Amygdala (tissue), 56 donors: ENCODE data around the gene MAP3K5.

Experiments used
- DNase-seq, 56 donors: peaks; one replicate each; lab custom pipeline; 2025; lab: John Stamatoyannopoulos, UW

Gene MAP3K5

DNA sequence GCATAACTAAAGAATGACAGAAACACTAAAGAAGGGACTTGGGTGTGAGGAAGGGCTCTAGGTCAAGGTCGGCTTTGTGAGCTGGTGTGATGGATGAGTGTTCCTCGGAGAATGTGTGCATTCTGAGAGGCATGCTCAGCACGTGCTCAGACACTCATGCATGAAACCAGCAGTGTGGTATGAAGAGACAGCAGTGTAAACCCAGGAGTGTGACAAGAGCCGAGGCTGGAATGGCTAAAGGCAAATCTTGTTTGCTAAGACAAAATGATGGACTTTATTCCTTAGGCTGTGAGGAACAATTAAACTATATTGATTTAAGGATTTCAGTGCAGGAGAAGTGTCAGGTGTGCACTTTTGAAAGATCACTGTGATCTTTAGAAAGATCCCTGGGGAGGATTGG, 134.6 kb downstream of the MAP3K5 start:
- no peak for DNase-seq

DNA sequence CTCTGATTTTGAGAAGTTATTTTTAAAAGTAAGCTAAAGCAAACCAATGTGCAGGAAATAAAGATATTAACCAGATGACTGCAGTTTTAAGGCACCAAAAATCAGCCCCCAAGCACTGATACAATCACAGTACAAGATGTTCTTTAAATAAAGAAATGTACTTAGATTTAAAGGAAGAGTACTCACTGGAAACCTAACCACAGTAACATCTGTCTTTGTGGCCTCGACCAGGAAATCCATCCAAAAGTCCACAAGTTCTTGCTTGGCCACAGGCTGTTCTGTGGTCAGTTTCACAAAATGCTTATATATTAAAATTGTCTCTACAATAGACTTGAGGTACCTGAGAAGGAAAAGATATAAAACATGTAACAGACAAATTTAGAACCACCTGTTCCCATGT, 136.2 kb downstream of the MAP3K5 start:
- no peak for DNase-seq

DNA sequence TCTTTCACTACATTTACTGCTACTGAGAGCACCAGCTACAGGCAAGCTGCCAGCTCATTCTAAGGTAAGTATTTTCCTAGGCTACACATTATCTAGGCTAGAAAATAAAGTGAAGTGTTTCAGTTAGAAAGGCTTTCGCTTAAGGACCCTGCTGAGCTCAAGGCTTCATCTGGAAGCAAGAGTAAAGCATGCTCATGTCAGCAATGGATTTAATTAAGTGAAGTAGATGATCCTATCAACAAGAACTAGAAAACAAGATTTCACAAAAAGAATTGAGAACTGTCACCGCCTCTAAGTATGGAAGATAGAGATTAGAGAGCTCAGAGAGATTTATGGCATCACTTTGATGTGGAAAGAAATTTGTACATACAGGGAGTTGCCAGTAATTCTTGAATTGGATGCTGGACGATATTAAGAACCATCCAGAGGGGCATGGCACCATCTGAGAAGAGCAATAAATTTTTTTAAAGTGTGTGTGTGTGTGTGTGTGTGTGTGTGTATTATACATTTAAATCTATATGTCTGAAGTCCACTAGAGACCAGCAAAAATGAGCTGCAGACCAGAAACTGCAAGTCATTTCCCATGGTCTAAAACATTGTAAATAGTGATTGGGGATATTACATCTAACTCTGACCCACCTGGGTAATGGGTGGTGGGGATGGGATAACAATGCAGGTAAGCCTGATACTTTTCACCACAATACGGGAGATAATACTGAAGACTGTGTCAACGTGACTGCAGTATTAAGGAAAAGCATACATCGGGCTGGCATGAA, 136.8 kb downstream of the MAP3K5 start:
- no peak for DNase-seq

DNA sequence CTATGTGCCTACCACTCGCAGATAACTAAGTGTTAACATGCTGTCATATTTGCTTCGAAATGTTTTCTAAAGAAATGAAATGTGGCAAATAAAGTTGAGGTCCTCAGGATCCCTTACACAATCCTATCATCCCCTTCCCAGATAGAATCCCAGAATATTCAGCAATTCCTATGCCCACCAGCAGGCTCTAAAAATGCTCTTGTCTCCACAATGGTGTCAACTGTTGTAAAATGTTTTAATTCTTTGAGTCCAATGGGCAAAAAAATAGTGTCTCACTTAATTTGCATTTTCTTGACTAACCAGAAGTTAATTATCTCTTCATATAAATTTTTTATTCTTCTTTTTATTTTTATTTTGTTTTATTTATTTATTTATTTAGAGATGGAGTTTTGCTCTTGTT, 138.2 kb downstream of the MAP3K5 start:
- DNase-seq: no peak

DNA sequence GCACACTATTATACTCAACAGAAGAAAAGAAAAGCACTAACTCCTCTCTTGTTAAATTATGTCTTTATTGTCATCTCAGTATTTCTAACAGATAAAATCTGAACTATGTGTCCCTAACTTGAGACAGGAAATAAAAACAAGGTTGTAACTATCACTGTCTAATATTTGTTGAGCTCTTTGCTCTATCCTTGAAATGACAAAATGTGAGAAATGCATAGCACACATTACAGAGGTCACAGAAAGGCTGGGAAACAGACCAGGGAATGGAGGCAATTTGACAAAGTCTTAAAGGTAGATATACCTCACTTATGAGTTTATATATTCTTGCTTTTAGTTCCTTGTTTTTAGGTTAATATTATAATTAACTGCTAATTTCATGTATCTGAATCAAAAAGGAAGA, 139.6 kb downstream of the MAP3K5 start:
- no peak for DNase-seq

DNA sequence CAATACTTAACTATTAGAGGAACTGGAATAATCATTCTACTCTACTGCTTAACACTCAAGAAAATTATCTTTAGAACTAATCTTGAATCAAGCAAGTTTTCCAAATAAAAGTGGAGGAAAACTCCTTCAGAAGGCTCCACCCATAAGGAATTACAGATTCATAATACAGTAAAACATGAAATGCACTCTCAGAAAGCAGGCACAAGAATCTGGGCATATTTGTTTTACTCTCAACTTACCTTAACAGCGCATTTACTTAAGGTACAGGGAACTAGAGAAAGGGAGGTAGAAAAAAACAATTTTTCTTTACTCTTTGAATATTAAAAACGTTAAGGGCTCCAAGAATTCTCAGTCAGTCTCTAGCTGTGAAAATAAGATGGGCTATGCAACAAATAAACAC, 140.3 kb downstream of the MAP3K5 start:
- no peak for DNase-seq

DNA sequence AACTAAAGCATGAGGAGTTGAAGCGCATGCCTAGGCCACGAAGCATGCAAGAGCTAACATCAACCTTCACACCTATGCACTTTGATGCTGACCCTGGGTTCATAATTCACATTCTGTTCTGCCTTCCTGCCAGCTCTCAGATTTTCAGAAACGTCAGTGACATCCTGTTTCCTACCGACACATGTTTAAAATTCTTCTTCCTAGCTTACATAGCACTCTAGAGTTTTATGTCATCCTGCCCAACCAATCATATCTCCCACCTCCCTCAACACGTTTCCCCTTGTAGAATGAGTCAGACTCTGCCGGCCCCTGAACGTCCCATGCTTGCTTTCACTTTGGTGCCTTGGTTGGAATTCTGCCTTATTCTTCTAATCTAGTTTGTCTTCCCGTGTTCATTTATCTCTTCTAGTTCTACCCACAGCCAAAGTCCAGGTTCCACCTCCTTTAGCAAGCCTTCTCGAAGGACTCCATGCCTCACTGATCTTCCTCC, 144.9 kb downstream of the MAP3K5 start:
- no peak for DNase-seq

DNA sequence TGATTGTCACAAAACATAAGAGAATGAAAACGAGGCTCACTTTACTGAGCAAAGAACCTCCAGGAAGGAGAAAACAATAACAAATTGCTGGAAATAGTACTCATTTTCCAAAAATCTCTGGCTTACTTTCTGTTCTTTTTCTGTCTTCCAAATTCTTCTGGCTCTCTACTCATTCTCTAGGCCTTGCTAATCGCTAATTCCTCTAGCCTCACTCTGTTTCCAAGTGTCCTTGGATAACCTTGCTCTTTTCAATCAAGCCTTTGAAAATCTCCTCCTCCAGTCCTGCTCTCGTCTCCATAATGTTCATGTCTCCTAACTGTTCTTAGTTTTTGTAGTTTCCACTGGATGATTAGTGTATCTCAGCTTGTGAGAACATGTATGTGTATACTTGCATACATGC, 145.9 kb downstream of the MAP3K5 start:
- DNase-seq: no peak

DNA sequence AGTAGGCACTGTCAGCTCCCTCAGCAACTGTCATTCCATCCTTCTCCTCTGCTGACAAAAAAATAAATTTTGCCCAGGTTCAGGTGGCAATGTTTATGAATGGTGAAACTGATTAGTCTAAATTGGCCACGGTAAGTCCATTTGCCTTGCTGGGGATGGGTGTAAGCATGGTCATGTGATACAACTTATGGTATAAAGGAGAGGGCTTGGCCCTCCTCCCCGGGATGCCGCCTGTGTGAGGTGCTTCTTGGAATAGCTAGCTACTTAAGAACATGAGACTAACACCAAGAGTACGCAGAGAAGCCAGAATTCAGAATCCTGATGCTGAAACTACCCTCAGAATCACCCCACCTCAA, 147.7 kb downstream of the MAP3K5 start:
- DNase-seq: no peak

DNA sequence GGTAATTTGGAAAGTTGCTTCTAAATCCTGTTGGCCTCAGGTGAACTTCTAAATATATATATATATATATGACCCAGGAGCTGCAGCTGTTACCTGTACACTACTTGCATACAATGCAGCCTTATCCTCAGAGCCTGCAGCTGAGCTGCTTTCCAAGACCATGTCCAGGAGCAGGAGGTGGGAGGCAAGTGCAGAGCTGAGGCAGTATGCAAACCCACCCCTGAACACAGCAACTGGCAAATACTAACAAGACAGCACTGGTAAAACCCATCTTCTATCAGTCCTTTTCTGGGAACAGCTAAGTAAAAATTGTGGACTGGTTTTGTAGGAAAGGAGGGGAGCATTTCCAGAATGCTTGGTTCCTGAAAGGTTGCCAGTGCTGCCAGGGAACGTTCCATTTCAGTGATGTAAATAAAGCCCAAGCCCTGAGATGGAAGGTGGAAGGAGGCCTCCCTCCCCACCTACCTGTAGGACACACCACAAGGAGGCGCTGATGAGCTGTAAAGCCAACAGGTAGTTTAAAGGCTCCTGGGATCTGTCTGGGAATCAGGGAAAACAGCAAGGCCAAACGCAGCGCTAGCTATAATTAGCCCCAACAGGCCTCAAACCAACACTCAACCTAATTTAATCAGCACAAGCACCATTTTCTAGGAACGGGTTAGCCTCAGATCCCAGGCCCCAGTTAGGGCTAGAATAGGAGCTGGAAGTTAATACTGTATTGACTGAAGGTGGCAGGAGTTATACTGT, 148.3 kb downstream of the MAP3K5 start:
- DNase-seq: peak in 54 of 56 donors; percentile 3 to 80 (median 37)

DNA sequence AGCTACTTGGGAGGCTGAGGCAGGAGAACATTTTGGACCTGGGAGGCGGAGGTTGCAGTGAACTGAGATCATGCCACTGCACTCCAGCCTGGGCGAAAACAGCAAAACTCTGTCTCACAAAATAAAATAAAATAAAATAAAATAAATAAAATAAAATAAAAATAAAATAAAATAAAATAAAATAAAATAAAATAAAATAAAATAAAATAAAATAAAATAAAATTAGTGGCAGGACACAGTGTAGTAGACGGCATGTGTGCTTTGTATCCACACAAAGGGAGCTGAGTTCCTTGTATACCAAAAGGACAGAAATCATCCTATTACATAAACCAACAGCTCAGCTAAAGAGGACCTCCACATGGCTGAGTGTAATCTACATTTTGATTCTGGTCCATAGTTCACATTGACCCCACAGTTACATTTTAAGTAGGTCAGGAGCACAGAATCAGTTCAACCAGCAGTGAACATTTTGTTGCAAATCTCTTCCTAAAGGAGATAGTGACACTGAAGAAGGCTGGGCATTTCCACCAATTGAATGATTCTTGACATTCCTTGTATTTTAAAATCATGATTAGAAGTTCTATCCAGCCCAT, 150.3 kb downstream of the MAP3K5 start:
- no peak for DNase-seq

DNA sequence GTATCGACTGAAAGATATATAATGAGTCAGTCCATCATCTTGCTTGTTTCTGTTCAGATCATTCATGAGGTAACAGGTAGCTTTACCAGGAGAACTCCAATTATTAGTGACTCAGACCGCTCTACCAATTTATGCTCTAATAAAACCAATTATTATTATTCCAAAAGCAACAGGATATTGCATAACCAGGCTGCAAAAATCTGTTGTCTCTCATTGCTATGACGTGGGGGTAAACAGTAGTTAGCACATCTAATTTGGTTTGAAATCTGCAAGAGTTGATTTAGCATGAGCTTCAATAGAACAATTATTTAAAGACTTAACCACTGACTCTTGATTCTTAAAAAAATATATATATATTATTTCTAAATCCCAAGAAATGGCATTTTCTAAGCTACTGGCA, 151.1 kb downstream of the MAP3K5 start:
- DNase-seq: no peak

DNA sequence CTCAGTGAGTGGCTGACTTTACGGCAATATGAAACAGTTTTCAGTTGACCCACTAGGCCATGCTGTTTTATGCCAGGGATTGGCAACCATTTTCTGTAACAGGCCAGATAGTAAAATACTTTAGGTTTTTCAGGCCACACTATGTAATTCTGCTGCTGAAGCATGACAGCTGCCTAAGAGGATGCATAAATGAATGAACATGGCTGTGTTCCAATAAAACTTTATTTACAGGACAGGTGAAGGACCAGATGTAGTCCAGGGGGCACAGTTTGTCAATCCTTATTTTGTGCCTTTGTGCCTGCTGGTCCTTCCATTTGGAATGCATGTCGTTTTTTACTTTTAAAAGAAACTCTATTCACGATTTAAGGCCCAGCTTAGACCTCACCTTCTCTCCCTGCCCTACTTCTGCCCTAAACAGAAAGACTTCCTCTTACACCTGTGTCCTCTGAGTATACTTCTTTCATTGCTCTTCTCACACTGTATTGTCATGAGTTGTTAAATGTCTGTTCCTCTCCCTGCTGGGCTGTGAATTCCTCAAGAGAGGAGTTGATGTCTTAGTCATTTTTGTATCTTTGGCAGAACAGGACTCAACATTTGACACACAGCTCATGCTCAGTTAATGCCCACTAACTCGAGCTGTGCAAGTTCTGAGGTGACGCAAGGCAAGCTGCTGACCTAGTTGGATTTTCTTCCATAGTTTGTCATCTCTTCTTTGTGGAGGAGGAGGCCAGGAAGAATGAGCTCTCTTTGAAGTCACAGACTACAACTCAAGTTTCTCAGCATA, 152.0 kb downstream of the MAP3K5 start:
- DNase-seq: no peak

DNA sequence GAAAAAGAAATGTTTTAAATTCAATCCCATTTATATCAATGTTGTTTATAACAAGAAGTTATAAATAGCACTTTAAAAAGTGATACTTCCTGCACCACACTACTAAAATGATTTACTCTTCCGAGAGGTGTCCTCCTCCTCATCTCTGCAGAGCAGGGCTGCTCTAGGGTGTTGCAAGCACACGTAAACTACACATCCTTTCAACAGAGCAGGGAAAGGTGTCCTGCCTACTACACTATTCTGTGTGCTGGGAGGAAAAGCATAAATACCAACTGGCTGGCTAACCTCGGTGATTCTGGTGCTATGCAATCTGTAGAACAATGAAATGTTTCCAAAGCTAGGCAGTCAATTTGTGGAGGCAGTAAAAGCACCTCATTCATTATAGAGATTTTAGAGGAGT, 152.6 kb downstream of the MAP3K5 start:
- DNase-seq: no peak

DNA sequence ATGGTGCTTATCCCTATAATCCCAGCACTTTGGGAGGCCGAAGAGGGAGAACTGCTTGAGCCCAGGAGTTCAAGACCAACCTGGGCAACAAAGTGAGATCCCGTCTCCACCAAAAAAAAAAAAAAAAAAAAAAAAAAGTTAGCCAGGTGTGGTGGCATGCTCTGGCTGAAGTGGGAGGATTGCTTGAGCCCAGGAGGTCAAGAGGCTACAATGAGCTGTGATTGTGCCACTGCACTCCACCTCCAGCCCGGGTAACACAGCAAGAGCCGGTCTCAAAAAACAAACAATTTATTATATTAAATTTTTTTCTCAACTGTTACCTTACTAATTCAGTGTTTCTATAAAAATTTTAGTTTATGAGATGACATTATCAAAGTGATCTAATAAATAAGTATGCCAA, 156.7 kb downstream of the MAP3K5 start:
- DNase-seq: no peak

DNA sequence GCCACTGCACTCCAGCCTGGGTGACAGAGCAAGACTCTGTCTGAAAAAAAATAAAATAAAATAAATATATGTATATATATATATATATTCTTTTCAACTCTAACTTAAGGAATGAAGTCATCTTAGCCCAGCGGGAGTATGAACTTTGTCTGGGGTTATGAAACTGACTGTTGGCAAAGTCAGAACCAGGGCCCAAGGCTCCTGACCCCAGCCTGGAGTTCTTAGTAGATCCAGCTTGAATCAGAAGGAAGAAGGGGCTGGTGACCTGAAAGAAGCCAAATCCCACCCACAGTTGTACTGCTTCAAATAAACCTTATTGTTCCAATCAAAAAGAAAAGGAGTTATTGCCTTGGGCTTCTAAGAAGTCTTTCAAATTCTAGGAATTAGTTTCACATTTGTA, 158.9 kb downstream of the MAP3K5 start:
- no peak for DNase-seq

DNA sequence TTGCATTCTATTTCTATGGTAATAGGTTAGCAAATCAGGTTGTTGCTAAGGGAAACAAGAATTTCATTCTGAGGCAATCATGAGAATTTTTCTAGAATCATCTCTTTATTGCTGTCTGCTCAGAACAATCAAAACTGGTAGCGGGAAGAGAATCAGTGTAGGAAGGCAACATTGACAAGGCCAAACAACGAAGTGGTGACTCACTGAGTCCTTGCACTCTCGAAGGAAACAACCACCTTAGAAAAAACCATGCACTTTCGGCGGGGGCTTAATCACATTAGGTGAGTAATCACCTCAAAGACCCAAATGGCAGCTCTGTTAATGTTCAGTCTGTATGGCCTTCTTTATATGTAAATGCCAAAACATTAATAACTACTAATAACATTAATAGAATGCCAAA, 163.3 kb downstream of the MAP3K5 start:
- DNase-seq: no peak

DNA sequence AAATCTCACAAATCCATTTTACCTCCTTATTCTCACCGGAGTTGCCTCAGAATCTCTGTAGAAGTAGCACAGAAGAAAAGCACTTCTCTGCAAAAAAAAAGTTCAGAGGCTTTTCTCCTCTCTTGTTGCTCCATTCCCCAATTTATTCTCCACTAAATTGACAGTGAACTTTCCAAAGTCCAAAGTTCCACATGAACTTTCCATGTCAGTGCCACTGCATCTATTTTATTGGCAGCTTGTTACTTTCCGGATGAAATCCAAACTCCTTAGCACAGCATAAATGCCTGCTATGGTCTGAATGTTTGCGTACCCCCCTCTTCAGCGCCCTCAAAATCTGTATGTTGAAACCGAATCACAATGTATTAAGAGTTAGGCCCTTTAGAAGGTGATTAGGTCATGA, 165.1 kb downstream of the MAP3K5 start:
- DNase-seq: no peak

DNA sequence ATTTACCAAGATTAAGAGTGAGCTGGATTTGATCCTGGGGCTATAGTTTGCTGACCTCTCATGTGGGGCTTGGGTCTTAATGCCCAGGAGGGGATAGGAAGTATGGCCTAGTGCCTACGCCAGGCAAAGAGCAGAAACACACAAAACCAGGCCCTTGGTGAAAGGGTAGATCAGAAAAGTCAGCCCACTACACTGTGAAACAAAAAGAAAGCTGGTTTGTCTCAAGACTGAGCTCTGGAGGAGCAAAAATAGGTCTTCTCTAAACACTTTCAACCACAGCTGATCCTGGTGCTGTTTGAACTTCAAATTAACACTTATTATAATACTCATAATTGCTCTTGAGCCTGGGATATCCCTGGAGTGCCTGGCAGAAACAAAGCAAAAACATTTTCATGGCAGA, 167.0 kb downstream of the MAP3K5 start:
- DNase-seq: no peak

DNA sequence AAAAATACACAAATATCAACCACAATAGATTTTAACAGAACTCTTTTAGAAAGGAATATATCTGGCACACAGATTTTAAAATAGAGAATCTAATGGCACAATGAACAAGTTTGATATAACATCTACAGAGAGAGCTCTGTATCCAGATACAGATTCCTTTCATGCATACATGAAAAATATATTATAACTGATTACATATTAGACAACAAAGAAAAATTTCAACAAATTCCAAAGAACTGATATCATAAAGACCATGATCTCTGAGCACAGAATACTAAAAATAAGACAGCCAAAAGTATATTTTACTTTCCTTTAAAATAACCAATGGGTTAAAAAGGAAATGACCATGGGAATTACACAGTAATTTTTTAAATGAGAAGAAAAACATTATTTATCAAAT, 167.9 kb downstream of the MAP3K5 start:
- no peak for DNase-seq

DNA sequence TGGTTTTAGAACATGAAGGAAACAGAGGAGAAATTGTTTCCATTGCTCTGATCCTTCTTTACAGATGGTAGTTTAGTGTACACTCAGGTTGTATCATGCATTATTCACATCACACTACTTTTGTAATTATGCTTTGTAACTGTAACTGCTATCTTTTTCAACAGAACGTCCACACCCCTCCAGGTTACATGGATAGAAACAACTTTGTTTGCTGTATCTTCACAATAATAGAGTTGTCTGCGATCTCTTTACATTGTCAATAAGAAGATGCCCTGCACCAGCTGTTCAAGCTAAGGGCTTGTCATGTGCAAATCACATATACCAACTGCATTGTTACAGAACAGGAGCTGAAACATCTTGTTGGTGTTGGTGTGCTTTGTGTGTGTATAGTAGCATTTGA, 174.2 kb downstream of the MAP3K5 start:
- DNase-seq: no peak
